KOPT-K1 (cell line): ENCODE results near the gene PDX1.
"Not testable (repeated sequence)": the region's sequence is repeated elsewhere in the genome, so short reads cannot be mapped to it uniquely, and the experiment has no call there.

Experiments used
- H3K27ac ChIP-seq: fragments of 200-600 bp; sonication (generic); 2 replicates; pipeline ENCODE4 v1.5.1; 2016; ENCODE audit warnings: antibody characterized with exemption, mild to moderate bottlenecking, low read depth, low read length; ENCODE audit not compliant: poor library complexity, severe bottlenecking
- H3K36me3 ChIP-seq: fragments of 200-600 bp; sonication (generic); 2 replicates; pipeline ENCODE4 v1.5.1; 2017; ENCODE audit warnings: antibody characterized with exemption, mild to moderate bottlenecking, low read length, moderate library complexity; ENCODE audit not compliant: insufficient read depth
- H3K9me3 ChIP-seq: fragments of 200-600 bp; sonication (generic); 2 replicates; pipeline ENCODE4 v1.5.1; 2017; ENCODE audit warnings: antibody characterized with exemption, low read length, mild to moderate bottlenecking; ENCODE audit not compliant: insufficient read depth, poor library complexity, severe bottlenecking

PDX1 gene

GRCh38 chr13:27961227-27962085 is 41.7 kb downstream of the PDX1 start:
- H3K36me3 ChIP-seq: no peaks in the 10 kb centered on the region
- H3K27ac ChIP-seq: no peak overlapping the region
- H3K9me3 ChIP-seq: no peaks in the 10 kb centered on the region

DNA sequence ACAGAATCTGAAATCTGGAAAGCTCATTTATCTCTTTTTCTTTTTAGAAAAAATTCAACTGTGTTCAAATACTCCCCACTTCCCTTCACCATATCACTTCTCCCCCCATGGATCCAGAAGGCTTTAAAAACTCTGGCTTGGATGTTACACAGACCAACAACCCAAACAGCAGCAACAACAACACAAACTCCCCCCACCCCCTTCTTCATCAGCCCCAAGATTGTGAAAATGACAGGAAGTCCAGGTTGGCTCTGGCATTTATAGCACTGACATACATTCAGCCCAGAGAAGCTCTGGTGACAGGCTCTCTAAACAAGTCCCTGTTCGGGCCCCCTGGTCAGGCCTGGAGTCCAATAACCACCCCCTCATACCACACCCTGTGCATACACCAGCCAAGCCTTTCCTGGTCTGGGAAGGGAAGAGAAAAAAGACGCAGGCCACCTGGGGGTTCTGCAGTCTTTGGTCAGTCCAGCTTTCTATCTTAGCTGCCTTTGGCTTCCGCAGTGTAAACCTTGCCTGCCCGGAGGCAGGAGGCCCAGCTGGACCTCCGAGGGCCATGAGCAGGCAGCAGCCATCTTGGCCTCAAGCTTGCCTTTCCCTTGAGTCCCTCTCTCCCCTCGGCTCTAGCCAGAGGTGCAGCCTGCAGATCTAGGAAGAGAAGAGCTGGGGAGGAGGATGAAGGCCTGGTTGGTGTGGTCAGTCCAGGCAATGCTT is 42.5 kb downstream of the PDX1 start:
- no peaks in the 10 kb centered on the region for H3K36me3 ChIP-seq
- no peak overlapping the region for H3K27ac ChIP-seq
- no peaks in the 10 kb centered on the region for H3K9me3 ChIP-seq

DNA sequence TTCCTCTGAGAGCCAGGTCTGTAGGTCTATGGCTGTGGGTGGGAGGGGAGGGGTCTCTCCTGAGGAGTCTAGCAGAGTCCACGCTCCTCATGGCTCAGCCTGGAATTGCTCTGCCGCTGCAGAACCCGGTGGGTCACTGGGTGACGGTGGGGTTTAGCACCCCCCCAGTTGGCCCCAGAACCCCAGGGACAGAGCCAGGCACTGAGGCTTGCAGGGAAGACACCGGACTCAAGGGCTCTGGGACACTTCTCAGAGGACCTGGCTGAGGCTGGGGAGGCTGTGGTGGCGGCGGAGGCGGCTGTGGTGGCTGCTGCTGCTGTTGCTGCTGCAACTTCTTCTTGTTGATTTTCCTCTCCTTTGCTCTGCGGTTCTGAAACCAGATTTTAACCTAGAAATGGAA is 43.2 kb downstream of the PDX1 start:
- H3K36me3 ChIP-seq: no peaks in the 10 kb centered on the region
- no peak overlapping the region for H3K27ac ChIP-seq
- H3K9me3 ChIP-seq: no peaks in the 10 kb centered on the region

DNA sequence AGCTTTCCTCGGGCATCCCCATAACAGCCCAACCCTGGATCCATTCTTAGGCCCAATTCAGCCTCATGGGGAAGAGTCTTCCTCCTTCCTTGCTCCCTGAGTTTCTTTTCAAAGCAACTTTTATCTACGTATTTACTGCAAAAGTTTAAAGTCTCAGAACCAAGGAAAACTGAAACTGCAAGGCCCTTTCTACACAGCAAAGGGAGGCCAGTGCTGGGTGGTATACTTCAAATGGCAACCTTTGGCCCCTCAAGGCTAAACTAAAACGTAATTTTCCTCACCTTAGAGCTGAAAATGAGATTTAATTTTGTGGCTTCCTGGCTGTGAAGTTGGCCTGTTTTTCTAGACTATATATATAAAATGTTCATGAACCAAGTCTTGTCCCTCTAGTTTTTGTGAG is 43.7 kb downstream of the PDX1 start:
- H3K27ac ChIP-seq: no peak overlapping the region
- H3K36me3 ChIP-seq: no peaks in the 10 kb centered on the region
- no peaks in the 10 kb centered on the region for H3K9me3 ChIP-seq

DNA sequence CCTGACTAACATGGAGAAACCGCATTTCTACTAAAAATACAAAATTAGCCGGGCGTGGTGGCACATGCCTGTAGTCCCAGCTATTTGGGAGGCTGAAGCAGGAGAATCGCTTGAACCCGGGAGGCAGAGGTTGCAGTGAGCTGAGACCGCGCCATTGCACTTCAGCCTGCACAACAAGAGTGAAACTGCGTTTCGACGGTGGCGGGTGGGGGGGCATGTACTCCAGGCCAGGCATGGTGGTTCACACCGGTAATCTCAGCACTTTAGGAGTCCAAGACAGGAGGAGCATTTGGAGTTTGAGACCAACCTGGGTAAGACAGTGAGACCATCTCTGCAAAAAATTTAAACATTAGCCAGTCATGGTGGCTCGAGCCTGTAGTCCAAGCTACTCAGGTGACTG is 44.4 kb downstream of the PDX1 start:
- H3K9me3 ChIP-seq, H3K27ac ChIP-seq, H3K36me3 ChIP-seq: not testable (repeated sequence)

DNA sequence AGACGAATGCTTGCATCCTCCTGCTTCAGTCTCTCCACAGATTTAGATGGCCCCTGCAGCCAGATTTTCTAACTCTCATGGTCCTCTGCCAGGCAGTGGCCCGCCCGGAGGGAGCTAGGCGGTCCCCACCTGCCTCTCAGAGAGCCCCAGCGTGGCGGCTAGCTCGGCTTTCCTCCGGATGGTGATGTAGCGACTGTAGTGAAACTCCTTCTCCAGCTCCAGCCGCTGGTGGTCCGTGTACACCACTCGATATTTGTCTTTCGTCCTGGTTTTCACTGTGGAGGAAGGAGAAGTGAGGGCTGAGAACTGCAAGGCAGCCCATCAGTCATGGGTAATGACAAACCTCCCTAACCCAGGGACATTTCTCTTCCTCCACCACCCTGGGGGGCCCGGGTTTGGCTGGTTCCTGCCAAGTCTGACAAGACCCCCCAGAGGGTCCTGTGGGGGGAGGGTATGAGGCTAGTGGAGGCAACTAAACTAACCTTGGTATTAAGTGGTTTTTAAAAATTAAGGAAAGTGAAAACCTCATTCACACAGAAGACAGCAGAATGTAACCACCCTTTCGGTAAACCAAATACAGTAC is 45.0 kb downstream of the PDX1 start:
- H3K36me3 ChIP-seq: no peaks in the 10 kb centered on the region
- no peak overlapping the region for H3K27ac ChIP-seq
- H3K9me3 ChIP-seq: no peaks in the 10 kb centered on the region

- Histone ChIP-seq H3K27ac (no peak overlapping the region), H3K9me3 (no peaks in the 10 kb centered on the region)
Observed at GRCh38 chr13:27965343-27965739, 45.5 kb downstream of the PDX1 start.

GRCh38 chr13:27965740-27966640 is 46.2 kb downstream of the PDX1 start:
- H3K27ac ChIP-seq: no peak overlapping the region
- H3K9me3 ChIP-seq: no peaks in the 10 kb centered on the region
- no peaks in the 10 kb centered on the region for H3K36me3 ChIP-seq

More at GRCh38 chr13:27965343-27965739, 45.5 kb downstream of the PDX1 start:
- H3K36me3 ChIP-seq: no peaks in the 10 kb centered on the region

DNA sequence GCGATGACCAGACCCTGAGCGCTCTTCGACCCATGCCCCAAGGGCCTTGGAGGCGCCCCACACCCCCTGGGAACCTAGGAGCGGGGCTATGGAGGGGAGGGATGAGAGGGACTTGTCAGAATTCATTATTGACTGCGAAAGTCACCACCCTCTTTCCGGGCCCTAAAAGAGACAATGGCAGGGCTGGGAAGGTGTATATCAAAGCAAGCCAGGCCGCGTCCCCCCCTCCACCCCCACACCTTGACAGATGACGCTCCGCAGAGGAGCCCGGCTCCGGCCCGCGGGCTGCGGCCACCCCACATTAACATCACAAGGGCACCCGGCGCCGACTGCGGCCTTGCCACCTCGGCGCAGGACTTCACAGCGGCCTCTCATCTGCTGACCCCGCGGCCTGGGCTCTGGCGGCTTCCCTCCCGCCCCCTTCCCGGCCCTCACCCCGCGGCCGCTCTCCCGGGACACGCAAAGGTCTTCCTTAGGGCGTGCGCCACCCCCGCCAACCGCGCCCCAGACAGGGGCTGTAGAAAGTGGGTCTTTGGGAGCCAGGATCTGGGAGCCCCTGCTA is 46.9 kb downstream of the PDX1 start:
- no peak overlapping the region for H3K27ac ChIP-seq
- no peaks in the 10 kb centered on the region for H3K9me3 ChIP-seq
- no peaks in the 10 kb centered on the region for H3K36me3 ChIP-seq

GRCh38 chr13:27967203-27967735 is 47.5 kb downstream of the PDX1 start:
- Histone ChIP-seq H3K36me3 (no peaks in the 10 kb centered on the region), H3K27ac (no peak overlapping the region)

DNA sequence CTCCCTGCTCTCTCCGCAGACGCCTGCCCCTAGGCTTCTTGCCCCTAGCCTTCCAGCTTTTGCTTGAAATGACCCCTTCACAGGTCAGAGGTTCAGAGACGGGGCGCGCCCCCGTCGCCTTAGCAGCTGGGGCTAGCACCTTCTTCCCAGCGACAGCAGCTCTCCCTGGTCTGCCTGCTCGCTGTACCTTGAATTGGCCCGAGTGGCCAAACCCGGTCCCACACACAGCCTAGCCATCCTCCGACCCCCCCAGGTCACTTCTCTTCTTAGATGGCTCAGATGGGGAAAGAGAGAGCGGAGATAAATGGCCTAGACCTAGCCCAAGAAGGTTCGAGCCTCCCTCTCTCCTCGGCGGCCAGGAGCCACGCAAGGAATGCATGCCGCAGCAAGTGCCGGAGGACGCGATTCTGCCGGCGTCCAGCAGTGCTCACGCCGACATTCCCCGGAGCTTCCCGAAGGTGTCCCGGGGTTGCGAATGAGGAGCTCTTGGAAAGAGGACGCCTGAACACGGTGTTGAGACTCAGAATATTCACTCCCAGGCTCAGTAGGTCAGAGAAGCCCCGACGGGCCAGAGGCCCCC is 48.0 kb downstream of the PDX1 start:
- Histone ChIP-seq H3K36me3 (no peaks in the 10 kb centered on the region), H3K27ac (no peak overlapping the region), H3K9me3 (no peaks in the 10 kb centered on the region)

More at GRCh38 chr13:27967203-27967735, 47.5 kb downstream of the PDX1 start:
- no peaks in the 10 kb centered on the region for H3K9me3 ChIP-seq

GRCh38 chr13:27968316-27969081 is 48.7 kb downstream of the PDX1 start:
- Histone ChIP-seq H3K9me3 (no peaks in the 10 kb centered on the region), H3K27ac (no peak overlapping the region), H3K36me3 (no peaks in the 10 kb centered on the region)

DNA sequence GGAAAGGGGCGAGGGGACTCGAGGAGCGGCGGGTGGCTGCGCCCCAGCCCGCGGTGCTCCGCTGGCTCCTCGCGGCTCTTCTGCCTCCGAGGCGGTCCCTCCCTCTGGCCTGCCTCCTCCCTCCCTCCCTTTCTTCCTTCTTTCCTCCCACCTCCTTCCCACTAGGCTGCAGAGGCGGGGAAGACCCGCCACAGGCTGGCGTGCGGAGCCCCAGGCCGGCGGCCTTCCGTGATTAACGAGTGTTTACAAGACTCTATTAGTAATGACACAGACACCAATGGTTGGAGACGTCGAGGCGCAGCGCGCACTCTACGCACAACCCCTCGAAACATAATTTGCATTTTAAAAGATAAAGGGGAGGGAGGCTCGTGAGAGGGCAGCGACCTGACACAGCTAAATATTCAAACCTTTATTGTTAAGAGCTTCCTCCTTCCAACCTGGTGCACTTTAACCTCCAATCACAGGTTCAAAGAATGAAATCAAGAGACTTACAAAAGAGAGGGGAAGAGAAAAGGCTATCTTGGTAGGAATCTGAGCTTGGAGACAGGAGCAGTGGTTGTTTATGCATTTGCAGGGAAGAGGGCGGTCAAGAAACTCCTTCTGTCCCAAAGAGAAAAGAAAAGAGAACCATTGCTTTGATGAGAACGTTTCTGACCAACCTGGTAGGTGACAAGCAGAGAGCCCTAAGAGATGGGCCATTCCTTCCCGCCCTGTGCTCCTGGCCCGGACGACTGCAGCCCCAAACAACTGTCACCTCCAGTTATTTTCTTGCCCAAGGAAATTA is 49.5 kb downstream of the PDX1 start, which contains the start of gene CDX2:
Gene CDX2 (minus strand): TSS at position 234 of the 784 bp plus-strand sequence. CDS start 309 bp downstream, outside the sequence.
- H3K36me3 ChIP-seq: no peaks in the 10 kb centered on the region
- no peaks in the 10 kb centered on the region for H3K9me3 ChIP-seq
- H3K27ac ChIP-seq: no peak within 1 kb of the TSS
